Chondrocyte (in vitro differentiated cells): ENCODE data around the gene FASN. TPM values are rescaled to one million over a fixed set of nuclear protein-coding genes. Genes with fewer than 3 reads are reported as not detected.

ENCODE experiments used
- DNase-seq: peaks from one replicate; pipeline ENCODE4 v3.0.0; 2021; ENCODE audit warnings: mixed read lengths, low spot score
- H3K27ac Mint-ChIP-seq: one replicate; pipeline ENCODE4 v1.8.0; 2021; ENCODE audit warnings: mild to moderate bottlenecking, moderate library complexity, mixed read lengths; ENCODE audit not compliant: unreplicated experiment
- H3K27me3 Mint-ChIP-seq: 2 replicates; pipeline ENCODE4 v1.8.0; 2021; ENCODE audit warnings: low read depth, mixed read lengths
- H3K36me3 Mint-ChIP-seq: 2 replicates; pipeline ENCODE4 v1.8.0; 2021; ENCODE audit warnings: low read depth, mixed read lengths
- H3K4me1 Mint-ChIP-seq: 2 replicates; pipeline ENCODE4 v1.8.0; 2021; ENCODE audit warnings: low read depth, mild to moderate bottlenecking, mixed read lengths
- H3K4me3 Mint-ChIP-seq: one replicate; pipeline ENCODE4 v1.8.0; 2021; ENCODE audit warnings: mild to moderate bottlenecking, moderate library complexity, mixed read lengths; ENCODE audit not compliant: unreplicated experiment
- H3K9me3 Mint-ChIP-seq: 2 replicates; pipeline ENCODE4 v1.8.0; 2021; ENCODE audit warnings: low read depth, mixed read lengths
- CTCF ChIP-seq: fragments of 200-600 bp; sonication (generic); IDR thresholded peaks from 2 replicates; pipeline ENCODE4 v1.5.0; 2021; ENCODE audit warnings: antibody characterized with exemption, mild to moderate bottlenecking, moderate library complexity
- total RNA-seq: library from RNA; stranded (reverse); gene quantifications from 3 replicates; pipeline ENCODE4 v1.2.1, GENCODE V29; 2021

FASN gene
- total RNA-seq, 1 donor from 2014 or later = 141 TPM

GRCh38 chr17:82085031-82085861, 12.8 kb downstream of the FASN start:
- H3K36me3 Mint-ChIP-seq = peaks cover 10% of the 10 kb centered on the region
- H3K4me1 Mint-ChIP-seq = no peaks in the 10 kb centered on the region
- no peak overlapping the region for H3K4me3 Mint-ChIP-seq
- no peak overlapping the region for H3K27ac Mint-ChIP-seq
- DNase-seq = no peak
- H3K9me3 Mint-ChIP-seq = no peaks in the 10 kb centered on the region
- TF ChIP-seq CTCF = no peak
- H3K27me3 Mint-ChIP-seq = no peaks in the 10 kb centered on the region

GRCh38 chr17:82084373-82085030, 13.5 kb downstream of the FASN start:
- Mint-ChIP-seq H3K9me3 (no peaks in the 10 kb centered on the region), H3K4me1 (no peaks in the 10 kb centered on the region), H3K36me3 (peaks cover 13% of the 10 kb centered on the region), H3K27ac (no peak overlapping the region), H3K27me3 (no peaks in the 10 kb centered on the region), H3K4me3 (no peak overlapping the region)
- TF ChIP-seq CTCF = no peak
- DNase-seq = no peak

- Mint-ChIP-seq H3K27ac (no peak overlapping the region), H3K27me3 (no peaks in the 10 kb centered on the region), H3K4me1 (no peaks in the 10 kb centered on the region), H3K9me3 (no peaks in the 10 kb centered on the region), H3K4me3 (no peak overlapping the region), H3K36me3 (peaks cover 17% of the 10 kb centered on the region)
- no peak for TF ChIP-seq CTCF
- DNase-seq = no peak
Measured at GRCh38 chr17:82083533-82084359, 14.3 kb downstream of the FASN start.

GRCh38 chr17:82083009-82083408, 15.0 kb downstream of the FASN start:
- peaks cover 16% of the 10 kb centered on the region for H3K36me3 Mint-ChIP-seq
- H3K9me3 Mint-ChIP-seq = no peaks in the 10 kb centered on the region
- no peaks in the 10 kb centered on the region for H3K4me1 Mint-ChIP-seq
- no peak for TF ChIP-seq CTCF
- no peaks in the 10 kb centered on the region for H3K27me3 Mint-ChIP-seq
- no peak overlapping the region for H3K27ac Mint-ChIP-seq
- no peak overlapping the region for H3K4me3 Mint-ChIP-seq
- DNase-seq = no peak

GRCh38 chr17:82082456-82082855, 15.6 kb downstream of the FASN start:
- peaks cover 16% of the 10 kb centered on the region for H3K36me3 Mint-ChIP-seq
- no peak overlapping the region for H3K4me3 Mint-ChIP-seq
- no peaks in the 10 kb centered on the region for H3K9me3 Mint-ChIP-seq
- H3K4me1 Mint-ChIP-seq = no peaks in the 10 kb centered on the region
- TF ChIP-seq CTCF = no peak
- no peak for DNase-seq
- H3K27me3 Mint-ChIP-seq = no peaks in the 10 kb centered on the region
- H3K27ac Mint-ChIP-seq = no peak overlapping the region
